Measurements from ENCODE around the gene KDM1B. TPM values are rescaled to one million over a fixed set of nuclear protein-coding genes. Genes with fewer than 3 reads are reported as not detected.
"Not testable (repeated sequence)": the region's sequence is repeated elsewhere in the genome, so short reads cannot be mapped to it uniquely, and the experiment has no call there.

The KDM1B gene
- total and polyA plus RNA-seq, 8 donors, result 2.6 to 11.9 (median 6.5) TPM

GRCh38 chr6:18147616-18148015, 7.6 kb upstream of the KDM1B start:
- Histone ChIP-seq H3K4me3 (no peak overlapping the region), H3K27me3 (no peaks in the 10 kb centered on the region), H3K27ac (peak overlapping the region in 2 of 4 donors; percentile 17 to 49), H3K36me3 (no peaks in the 10 kb centered on the region), H3K4me1 (no peaks in the 10 kb centered on the region), H3K9me3 (no peaks in the 10 kb centered on the region)
- 88 to 94% methylated on average over 2 of the region's 2 CpGs for WGBS, 2 donors
- FAIRE-seq, result no peak
- DNase-seq, result no peak
- TF ChIP-seq, protein P1, sequence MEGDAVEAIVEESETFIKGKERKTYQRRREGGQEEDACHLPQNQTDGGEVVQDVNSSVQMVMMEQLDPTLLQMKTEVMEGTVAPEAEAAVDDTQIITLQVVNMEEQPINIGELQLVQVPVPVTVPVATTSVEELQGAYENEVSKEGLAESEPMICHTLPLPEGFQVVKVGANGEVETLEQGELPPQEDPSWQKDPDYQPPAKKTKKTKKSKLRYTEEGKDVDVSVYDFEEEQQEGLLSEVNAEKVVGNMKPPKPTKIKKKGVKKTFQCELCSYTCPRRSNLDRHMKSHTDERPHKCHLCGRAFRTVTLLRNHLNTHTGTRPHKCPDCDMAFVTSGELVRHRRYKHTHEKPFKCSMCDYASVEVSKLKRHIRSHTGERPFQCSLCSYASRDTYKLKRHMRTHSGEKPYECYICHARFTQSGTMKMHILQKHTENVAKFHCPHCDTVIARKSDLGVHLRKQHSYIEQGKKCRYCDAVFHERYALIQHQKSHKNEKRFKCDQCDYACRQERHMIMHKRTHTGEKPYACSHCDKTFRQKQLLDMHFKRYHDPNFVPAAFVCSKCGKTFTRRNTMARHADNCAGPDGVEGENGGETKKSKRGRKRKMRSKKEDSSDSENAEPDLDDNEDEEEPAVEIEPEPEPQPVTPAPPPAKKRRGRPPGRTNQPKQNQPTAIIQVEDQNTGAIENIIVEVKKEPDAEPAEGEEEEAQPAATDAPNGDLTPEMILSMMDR (IDR thresholded peaks at IDR 0.05), result no peak
- peak in 1 of 4 donors; percentile 37 for ATAC-seq
- intact Hi-C loops (cut with DNase I), result no loop called here

DNA sequence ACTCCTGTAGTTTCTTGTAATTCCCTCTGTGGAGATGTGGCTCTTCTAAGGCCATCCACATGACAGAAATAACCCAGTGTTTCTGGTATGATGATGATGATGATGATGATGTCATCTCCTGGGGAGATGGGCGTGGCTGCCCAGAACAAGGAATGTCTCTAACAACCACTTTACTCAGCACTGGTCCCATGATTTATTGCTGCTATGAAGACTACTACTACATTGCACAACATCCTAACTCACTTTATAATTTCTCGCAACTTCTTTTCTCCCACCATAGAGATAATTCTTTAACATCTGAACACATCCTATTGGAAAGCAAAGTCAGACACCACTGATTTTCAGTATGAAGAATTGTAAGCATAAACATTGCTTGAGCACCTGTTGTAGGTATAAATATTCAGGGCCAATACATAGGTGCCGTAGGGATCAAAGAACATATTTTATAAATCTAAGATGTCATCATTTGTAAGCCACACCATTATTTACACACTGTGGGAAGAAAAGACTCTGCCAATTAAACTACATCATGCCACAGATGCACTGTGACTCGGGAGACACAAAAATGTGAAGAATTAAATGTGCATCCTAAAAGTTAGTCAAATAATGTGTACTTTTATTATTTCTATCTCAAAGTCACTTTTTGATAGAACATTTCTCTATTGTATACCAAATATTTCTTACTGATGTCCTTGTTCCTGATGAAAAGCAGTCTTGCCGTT, 6.8 kb upstream of the KDM1B start:
- peak overlapping the region in 1 of 4 donors; percentile 49 for H3K27ac ChIP-seq
- H3K9me3 ChIP-seq, result no peaks in the 10 kb centered on the region
- DNase-seq, result no peak
- H3K4me1 ChIP-seq, result peaks cover 0 to 8% (median 8%) of the 10 kb centered on the region in 3 donors
- ATAC-seq, result peak in 1 of 4 donors; percentile 50
- H3K27me3 ChIP-seq, result no peaks in the 10 kb centered on the region
- no peak overlapping the region for H3K4me3 ChIP-seq
- no peaks in the 10 kb centered on the region for H3K36me3 ChIP-seq
- intact Hi-C loops (cut with DNase I), result no loop called here
- WGBS, 2 donors, result 89 to 94% methylated on average over 5 of the region's 5 CpGs
- TF ChIP-seq, protein P1 (IDR thresholded peaks at IDR 0.05), result no peak
- FAIRE-seq, result no peak

DNA sequence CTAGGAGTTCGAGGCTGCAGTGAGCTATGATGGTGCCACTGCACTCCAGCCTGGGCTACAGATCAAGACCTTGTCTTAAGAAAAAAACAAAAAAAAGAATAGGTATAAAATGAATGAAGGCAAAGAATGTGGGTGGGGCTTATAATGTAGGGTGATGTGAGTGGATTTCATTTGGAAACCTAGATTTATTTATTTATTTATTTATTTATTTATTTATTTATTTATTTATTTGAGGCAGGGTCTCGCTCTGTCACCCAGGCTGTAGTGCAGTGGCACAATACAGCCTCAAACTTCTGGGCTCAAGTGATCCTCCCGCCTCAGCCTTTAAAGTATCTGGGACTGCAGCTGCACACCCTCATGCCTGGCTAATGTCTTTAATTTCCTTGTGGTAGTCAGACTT, 3.8 kb upstream of the KDM1B start:
- ATAC-seq; H3K4me3 ChIP-seq; H3K9me3 ChIP-seq; DNase-seq; FAIRE-seq; intact Hi-C loops (cut with DNase I); H3K27me3 ChIP-seq; H3K27ac ChIP-seq; H3K36me3 ChIP-seq: not testable (repeated sequence)
- peaks cover 8 to 21% (median 16%) of the 10 kb centered on the region in 3 donors for H3K4me1 ChIP-seq
- WGBS, 2 donors, result 96 to 100% methylated on average over 3 of the region's 3 CpGs

GRCh38 chr6:18151801-18152200, 3.4 kb upstream of the KDM1B start:
- intact Hi-C loops (cut with DNase I), result no loop called here
- Histone ChIP-seq H3K4me3 (no peak overlapping the region), H3K9me3 (no peaks in the 10 kb centered on the region), H3K36me3 (no peaks in the 10 kb centered on the region), H3K27ac (no peak overlapping the region), H3K4me1 (peaks cover 8 to 25% (median 16%) of the 10 kb centered on the region in 3 donors), H3K27me3 (no peaks in the 10 kb centered on the region)
- TF ChIP-seq, protein P1 (IDR thresholded peaks at IDR 0.05), result no peak
- WGBS, 2 donors, result 88 to 90% methylated on average over 3 of the region's 3 CpGs
- no peak for ATAC-seq
- no peak for DNase-seq
- FAIRE-seq, result no peak

DNA sequence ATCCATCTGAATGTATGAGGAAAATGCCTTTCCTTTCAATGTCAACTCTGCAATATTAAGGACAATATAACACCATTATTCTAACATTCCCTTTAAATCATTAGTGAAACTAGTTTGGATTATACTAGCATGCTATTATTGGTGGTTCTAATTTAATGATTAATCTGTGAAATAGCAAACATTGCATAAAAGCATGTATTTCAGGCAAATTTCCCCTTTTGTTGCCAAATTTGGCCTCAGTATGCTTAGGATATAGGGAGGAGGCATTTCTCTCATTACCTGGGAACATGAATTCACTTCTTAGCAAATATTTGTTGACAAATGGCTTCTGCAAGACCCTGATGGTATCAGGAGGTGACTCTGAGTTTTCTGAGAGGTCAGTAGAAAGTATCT, 1.9 kb upstream of the KDM1B start:
- ATAC-seq (no peak), FAIRE-seq (no peak)

More for the DNA sequence above, 1.9 kb upstream of the KDM1B start:
- Histone ChIP-seq H3K9me3 (no peaks in the 10 kb centered on the region), H3K36me3 (no peaks in the 10 kb centered on the region), H3K4me3 (no peak overlapping the region), H3K4me1 (peaks cover 8 to 25% (median 16%) of the 10 kb centered on the region in 3 donors), H3K27me3 (no peaks in the 10 kb centered on the region), H3K27ac (peak overlapping the region in 1 of 4 donors; percentile 30)
- intact Hi-C loops (cut with DNase I), result no loop called here
- TF ChIP-seq, protein P1 (IDR thresholded peaks at IDR 0.05), result no peak
- DNase-seq, result no peak
